Ovary (tissue), 9 donors: Measurements from ENCODE around the gene FBXO2. TPM values are rescaled to one million over a fixed set of nuclear protein-coding genes. Genes with fewer than 3 reads are reported as not detected.

Experiments
- DNase-seq, 5 donors: peaks; one replicate each; pipeline ENCODE4 v3.0.0-alpha.2; 2019 to 2020
- H3K27ac ChIP-seq, 2 donors: fragments of 200-600 bp; one replicate each; pipeline versions ENCODE4 v1.5.1 to v1.8.0; 2019 to 2022
- H3K27me3 ChIP-seq: fragments of 200-600 bp; one replicate; pipeline ENCODE4 v1.8.0; 2022
- H3K36me3 ChIP-seq: fragments of 200-600 bp; sonication (generic); one replicate; pipeline ENCODE4 v1.5.1; 2019
- H3K4me1 ChIP-seq: one replicate; pipeline ENCODE4 v1.8.1; 2013; ENCODE audit warnings: mild to moderate bottlenecking, moderate library complexity; ENCODE audit not compliant: insufficient read depth
- H3K4me3 ChIP-seq: fragments of 200-600 bp; sonication (generic); one replicate; pipeline ENCODE4 v1.5.1; 2017
- H3K9me3 ChIP-seq, 2 donors: fragments of 200-600 bp in 1 of 2; sonication (generic) in 1 of 2; one replicate each; pipeline versions ENCODE4 v1.5.1 to v1.8.1; 2013 to 2019; ENCODE audit warnings: mild to moderate bottlenecking in 1 of 2, moderate library complexity in 1 of 2
- CTCF ChIP-seq, 3 donors: fragments of 450-650 bp in 2 of 3; fragments of 200-600 bp in 1 of 3; IDR thresholded peaks; one replicate each; pipeline versions ENCODE4 v1.5.1 to v1.8.0; 2016 to 2022; ENCODE audit warnings: antibody characterized with exemption in 3 of 3, mild to moderate bottlenecking in 1 of 3
- EP300 ChIP-seq: sonication (generic); formaldehyde crosslinking; IDR thresholded peaks from one replicate; pipeline ENCODE4 v1.6.1; 2017; ENCODE audit warnings: antibody characterized with exemption
- POLR2A ChIP-seq: fragments of 450-650 bp; IDR thresholded peaks from one replicate; pipeline ENCODE4 v1.6.1; 2017; ENCODE audit warnings: antibody characterized with exemption, mild to moderate bottlenecking, moderate library complexity
- WGBS, 3 donors: extraction: QIAGEN DNeasy Blood & Tissue Kit in 1 of 3; methylation state at CpG; one replicate each; pipeline versions ENCODE4 v1.1.5 to v1.1.7; 2013 to 2017; 5-methylcytosine and 5-hydroxymethylcytosine counted together
- intact Hi-C, 4 donors: fragments of 100-400 bp; cut with DNase I; formaldehyde crosslinking; loops; one replicate each; pipeline versions ENCODE4 v1.11.0 to v1.15.1; 2022 to 2023
- polyA plus RNA-seq, 2 donors: library from polyadenylated mRNA; stranded (reverse); fragments of 200-250 nt in 1 of 2; fragments of 350-450 nt in 1 of 2; fragmentation: Illumina TruSeq in 1 of 2; extraction: RNeasy Lipid Tissue Mini Kit (QIAGEN cat#74804) in 1 of 2; gene quantifications; one replicate each; pipeline ENCODE4 v1.2.3, GENCODE V29; 2013 to 2014
- total RNA-seq, 7 donors: library from RNA; depleted of rRNA in 2 of 7; stranded (reverse); fragments of >200 nt in 2 of 7; fragmentation: NEBNext Ultra II Directional in 3 of 7; extraction: Animal tissue kit (Norgen Biotek cat#: 25700) in 3 of 7; gene quantifications; one replicate each; pipeline versions ENCODE4 v1.1.0 to v1.2.4, GENCODE V29; 2016 to 2023
- donor health status: DM: no; HTN: no; CAD: no; lungs with moderate emphysema.
- donor health status: DM: no; HTN: no; CAD: no.
- donor health status: Bipolar disorder and iron deficiency.
- donor health status: DM: yes; HTN: yes; CAD: no.
- donor health status: DM: no; HTN: no; CAD: no.
- donor health status: DM: yes; HTN: yes; CAD: no.

FBXO2 gene
- total and polyA plus RNA-seq, 9 donors, result 0.50 to 17.6 (median 2.7) TPM

- DNase-seq, result no peak
- no peak overlapping the region for H3K27ac ChIP-seq
- no peaks in the 10 kb centered on the region for H3K36me3 ChIP-seq
- intact Hi-C loops, result no loop called here
- no peak overlapping the region for H3K4me3 ChIP-seq
- no peaks in the 10 kb centered on the region for H3K4me1 ChIP-seq
- H3K9me3 ChIP-seq, result no peaks in the 10 kb centered on the region
- WGBS, 3 donors, result 83 to 93% (median 85%) methylated on average over 13 to 14 of the region's 14 CpGs
- H3K27me3 ChIP-seq, result no peaks in the 10 kb centered on the region
- TF ChIP-seq CTCF (IDR thresholded peaks at IDR 0.05) (no peak), EP300 (no peak), POLR2A (no peak)
Observed at GRCh38 chr1:11673089-11673769, 19.0 kb upstream of the FBXO2 start.

- Histone ChIP-seq H3K27ac (no peak overlapping the region), H3K36me3 (no peaks in the 10 kb centered on the region), H3K4me3 (no peak overlapping the region), H3K27me3 (no peaks in the 10 kb centered on the region), H3K9me3 (no peaks in the 10 kb centered on the region), H3K4me1 (no peaks in the 10 kb centered on the region)
- TF ChIP-seq CTCF (IDR thresholded peaks at IDR 0.05), result no peak
- no peak for TF ChIP-seq EP300
- no peak for TF ChIP-seq POLR2A
- intact Hi-C loops, result no loop called here
- DNase-seq, result no peak
- 86 to 90% (median 86%) methylated on average over 14 of the region's 14 CpGs for WGBS, 3 donors
Observed at GRCh38 chr1:11671544-11672286, 17.5 kb upstream of the FBXO2 start.

GRCh38 chr1:11671205-11671543 lies 16.9 kb upstream of the FBXO2 start:
- Histone ChIP-seq H3K27ac (no peak overlapping the region), H3K27me3 (no peaks in the 10 kb centered on the region), H3K4me3 (no peak overlapping the region), H3K4me1 (no peaks in the 10 kb centered on the region), H3K9me3 (no peaks in the 10 kb centered on the region), H3K36me3 (no peaks in the 10 kb centered on the region)
- no peak for DNase-seq
- 87 to 88% (median 87%) methylated on average over 6 of the region's 6 CpGs for WGBS, 3 donors
- intact Hi-C loops, result no loop called here
- TF ChIP-seq EP300 (no peak), POLR2A (no peak), CTCF (IDR thresholded peaks at IDR 0.05) (no peak)

GRCh38 chr1:11670747-11671146 lies 16.5 kb upstream of the FBXO2 start:
- Histone ChIP-seq H3K9me3 (no peaks in the 10 kb centered on the region), H3K4me3 (no peak overlapping the region), H3K36me3 (no peaks in the 10 kb centered on the region), H3K27ac (no peak overlapping the region), H3K27me3 (no peaks in the 10 kb centered on the region), H3K4me1 (no peaks in the 10 kb centered on the region)
- intact Hi-C loops, result no loop called here
- TF ChIP-seq POLR2A (no peak), EP300 (no peak), CTCF (IDR thresholded peaks at IDR 0.05) (no peak)
- 55 to 72% (median 60%) methylated on average over 6 of the region's 6 CpGs for WGBS, 3 donors
- no peak for DNase-seq
